GM04503 (cell line): ENCODE data around the gene YPEL5.
A peak's percentile ranks its signal among the peaks of the same experiment; 100 is the strongest.

Experiments used
- DNase-seq: peaks from one replicate; pipeline ENCODE4 v3.0.0-alpha.2; 2012; ENCODE audit warnings: low read depth

YPEL5 gene

DNA sequence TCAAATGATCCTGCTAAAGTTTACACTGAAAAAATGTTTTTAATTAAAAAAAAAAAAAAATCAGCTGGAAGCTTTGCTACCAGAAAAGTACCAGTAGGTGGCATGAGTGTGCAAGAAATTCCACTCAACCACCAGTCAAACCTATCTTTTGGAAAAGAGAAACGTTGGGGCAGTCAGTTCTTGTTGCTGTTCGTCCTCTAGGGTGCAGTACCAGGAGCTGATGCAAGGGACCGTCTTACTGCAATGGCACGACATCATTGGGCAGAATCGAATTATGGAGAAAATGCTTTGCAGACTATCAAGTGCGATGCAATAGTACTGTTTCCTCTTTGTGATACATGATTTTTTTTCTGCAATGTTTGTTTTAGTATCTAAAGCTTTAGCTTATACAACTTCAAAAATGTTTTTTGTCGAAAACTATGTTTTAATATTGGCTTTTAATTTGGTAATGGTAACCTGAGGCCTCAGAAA is 18.3 kb downstream of the YPEL5 start:
- DNase-seq: peak; percentile 66

GRCh38 chr2:30165617-30166016 is 18.8 kb downstream of the YPEL5 start:
- DNase-seq: no peak

- DNase-seq: no peak
These were observed 25.8 kb downstream of the YPEL5 start for GRCh38 chr2:30172627-30173026.

GRCh38 chr2:30177440-30177839 is 30.6 kb downstream of the YPEL5 start:
- no peak for DNase-seq

GRCh38 chr2:30177956-30178355 is 31.1 kb downstream of the YPEL5 start:
- DNase-seq: no peak

- DNase-seq: peak; percentile 21
These were observed 32.0 kb downstream of the YPEL5 start for GRCh38 chr2:30178618-30179434.

DNA sequence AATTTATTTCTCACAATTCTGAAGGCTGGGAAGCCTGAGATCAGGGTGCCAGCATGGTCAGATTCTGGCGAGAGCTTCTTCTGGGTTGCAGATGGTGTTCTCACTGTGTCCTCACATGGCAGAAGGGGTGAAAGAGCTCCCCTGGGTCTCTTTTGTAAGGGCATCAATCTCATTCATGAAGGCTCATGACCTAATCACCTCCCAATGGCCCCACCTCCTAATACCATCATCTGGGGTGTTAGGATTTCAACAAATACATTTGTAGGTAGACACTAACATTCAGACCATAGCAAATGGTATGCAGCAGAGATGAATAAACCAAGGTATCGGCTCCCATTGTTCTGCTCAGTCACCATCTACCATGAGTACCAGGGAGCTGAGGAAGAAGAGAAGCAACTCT is 32.7 kb downstream of the YPEL5 start:
- no peak for DNase-seq

DNA sequence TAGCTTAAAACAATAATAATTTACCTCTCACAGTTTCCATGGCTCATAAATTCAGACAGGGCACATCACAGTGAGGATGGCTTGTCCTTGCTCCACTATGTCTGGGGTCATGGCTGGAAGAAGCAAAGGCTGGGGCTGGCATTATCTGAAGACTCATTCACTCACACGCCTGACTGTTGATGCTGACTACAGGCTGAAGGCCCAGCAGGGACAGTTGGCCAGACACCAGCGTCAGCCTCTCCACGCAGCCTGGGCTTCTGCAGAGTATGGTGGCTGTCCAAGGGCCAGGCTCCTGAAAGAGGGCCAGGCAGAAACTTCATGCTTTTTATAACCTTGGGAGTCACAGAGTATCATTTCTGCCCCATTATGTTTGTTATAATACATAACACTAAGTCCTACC is 33.4 kb downstream of the YPEL5 start:
- DNase-seq: no peak

DNA sequence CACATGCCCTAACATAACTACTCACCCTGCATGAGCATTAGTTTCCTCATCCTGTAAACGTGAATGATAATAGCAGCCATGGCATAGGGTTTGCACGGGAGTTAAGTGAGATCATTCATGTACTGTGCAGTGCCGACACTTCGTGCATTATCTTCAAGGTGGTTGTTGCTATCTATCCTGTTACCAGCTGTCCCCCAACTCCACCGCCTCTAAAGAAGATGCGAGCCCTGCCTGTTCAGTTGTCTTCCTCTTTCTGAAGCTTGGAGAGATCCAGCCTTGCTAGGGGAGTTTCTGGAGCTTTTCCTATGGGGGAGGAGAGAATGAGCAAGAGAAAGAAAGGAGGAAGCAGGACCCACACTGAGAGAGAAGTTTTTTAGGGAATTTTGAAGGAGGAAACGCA is 34.4 kb downstream of the YPEL5 start:
- no peak for DNase-seq

GRCh38 chr2:30184035-30184434 is 37.2 kb downstream of the YPEL5 start:
- DNase-seq: no peak

DNA sequence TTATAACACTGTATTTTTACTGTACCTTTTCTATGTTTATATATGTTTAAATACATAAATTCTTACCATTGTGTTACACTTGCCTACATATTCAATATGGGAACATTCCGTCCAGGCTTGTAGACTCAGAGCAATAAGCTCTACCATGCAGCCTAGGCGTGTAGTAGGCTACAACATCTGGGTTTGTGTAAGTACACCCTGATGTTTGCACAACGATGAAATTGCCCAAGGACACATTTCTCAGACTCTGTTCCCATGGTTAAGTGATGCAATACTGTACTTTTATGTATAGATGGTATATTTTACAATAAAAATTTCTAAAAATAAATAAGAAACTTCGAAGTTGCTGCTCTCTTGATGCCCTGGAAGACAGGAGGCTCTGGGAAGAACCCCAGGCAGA is 38.4 kb downstream of the YPEL5 start:
- no peak for DNase-seq

DNA sequence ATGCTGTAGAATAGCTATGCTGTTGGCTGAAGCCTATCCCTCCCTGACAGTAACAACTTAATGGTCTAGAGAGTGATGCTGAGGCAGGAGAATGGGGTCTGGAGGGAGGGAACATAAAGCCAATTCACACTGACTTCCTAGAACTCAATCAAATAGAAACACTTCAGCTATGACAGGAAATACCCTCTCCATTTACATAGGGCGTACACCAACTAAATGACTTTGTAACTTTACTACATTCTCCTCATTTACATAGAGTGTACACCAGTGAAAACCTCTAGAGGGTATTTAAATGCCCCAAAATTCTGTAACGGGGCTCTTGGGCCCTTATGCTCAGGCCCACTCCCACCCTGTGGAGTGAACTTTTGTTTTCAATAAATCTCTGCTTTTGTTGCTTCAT is 41.5 kb downstream of the YPEL5 start:
- no peak for DNase-seq

- DNase-seq: no peak
These were observed 43.8 kb downstream of the YPEL5 start for GRCh38 chr2:30190637-30191036.

- DNase-seq: no peak
These were observed 44.3 kb downstream of the YPEL5 start for GRCh38 chr2:30191107-30191506.

GRCh38 chr2:30191819-30192271 is 45.0 kb downstream of the YPEL5 start:
- no peak for DNase-seq

DNA sequence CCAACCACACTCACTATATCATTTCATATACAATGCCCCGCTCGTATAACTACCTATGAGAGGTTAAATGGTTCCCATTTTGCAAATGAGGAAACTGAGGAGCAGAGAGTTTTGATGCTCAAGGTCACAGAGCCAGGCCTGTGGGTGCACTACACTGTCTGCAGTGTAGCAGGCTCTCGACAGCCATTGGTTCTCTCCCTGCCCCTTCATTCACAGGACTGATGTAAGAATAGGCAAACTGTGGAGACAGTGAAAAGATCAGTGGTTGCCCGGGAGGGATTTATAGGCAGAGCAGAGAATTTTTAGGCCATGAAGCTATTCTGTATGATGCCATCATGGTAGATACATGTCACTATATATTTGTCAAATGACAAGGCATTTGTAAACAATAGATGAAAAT is 45.5 kb downstream of the YPEL5 start:
- no peak for DNase-seq

GRCh38 chr2:30193104-30193681 is 46.4 kb downstream of the YPEL5 start:
- DNase-seq: no peak

DNA sequence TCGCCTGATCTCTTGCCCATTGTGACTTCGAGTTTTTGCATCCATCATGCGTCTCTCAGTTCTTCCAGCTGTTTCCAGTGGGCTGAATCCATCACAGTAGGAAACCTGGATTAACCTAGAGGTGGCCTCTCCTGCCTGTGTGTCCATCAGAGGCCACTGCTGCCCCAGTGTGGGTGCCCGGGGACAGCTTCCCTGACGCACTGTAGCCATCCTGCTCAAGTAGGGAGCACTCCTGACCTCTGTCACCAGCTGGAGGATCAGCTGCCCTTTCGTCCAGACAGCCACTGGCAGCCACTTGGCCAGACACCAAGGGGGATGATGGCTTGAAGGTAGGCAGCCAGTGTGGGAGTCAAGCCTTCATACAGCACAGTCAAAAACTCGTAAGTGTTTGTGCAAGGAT is 47.6 kb downstream of the YPEL5 start:
- DNase-seq: no peak

DNA sequence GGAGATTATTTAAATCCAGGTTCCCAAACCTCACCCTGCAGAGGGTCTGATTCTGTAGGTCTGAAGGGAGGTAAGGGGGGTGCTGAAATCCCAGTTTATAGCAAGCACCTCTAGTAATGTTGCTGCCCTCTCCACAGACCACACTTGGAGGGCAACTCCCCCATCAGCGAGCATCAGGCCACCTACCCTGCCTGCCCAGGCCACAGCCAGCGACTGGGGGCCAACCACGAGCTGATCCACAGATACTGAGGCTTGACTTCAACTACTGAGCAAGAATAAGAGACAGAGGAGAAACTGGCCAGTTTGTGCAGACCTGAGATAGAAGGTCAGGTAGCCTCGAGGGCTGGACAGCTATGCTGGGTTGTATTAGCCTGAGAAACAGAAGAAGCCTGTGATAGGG is 48.2 kb downstream of the YPEL5 start:
- DNase-seq: no peak

DNA sequence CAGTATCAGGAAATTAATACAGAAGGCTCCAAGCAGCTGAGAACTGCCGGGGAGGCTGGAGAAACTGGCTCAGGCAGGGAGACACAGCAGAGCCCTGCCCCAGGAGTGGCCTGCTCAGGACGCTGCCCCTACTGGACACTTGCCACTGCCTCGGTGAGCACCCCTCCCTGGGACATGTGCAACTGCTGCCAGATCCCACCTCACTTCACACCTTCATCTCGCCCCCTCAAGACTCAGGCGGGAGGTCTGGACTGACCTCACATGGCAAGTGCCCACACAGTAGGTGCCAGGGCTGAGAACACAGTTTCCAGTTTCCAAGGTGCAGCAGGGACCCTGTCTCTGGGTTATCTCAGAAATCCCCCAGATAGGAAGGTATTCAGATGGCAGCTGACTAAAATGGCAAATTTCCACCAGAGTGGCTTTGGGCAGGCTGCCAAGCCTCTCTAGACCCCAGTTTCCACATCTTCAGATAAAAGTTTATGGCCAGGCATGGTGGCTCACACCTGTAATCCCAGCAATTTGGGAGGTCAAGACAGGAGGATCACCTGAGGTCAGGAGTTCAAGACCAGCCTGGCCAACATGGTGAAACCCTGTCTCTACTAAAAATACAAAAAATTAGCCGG is 50.9 kb downstream of the YPEL5 start:
- DNase-seq: no peak

GRCh38 chr2:30201990-30202389 is 55.2 kb downstream of the YPEL5 start:
- DNase-seq: no peak

DNA sequence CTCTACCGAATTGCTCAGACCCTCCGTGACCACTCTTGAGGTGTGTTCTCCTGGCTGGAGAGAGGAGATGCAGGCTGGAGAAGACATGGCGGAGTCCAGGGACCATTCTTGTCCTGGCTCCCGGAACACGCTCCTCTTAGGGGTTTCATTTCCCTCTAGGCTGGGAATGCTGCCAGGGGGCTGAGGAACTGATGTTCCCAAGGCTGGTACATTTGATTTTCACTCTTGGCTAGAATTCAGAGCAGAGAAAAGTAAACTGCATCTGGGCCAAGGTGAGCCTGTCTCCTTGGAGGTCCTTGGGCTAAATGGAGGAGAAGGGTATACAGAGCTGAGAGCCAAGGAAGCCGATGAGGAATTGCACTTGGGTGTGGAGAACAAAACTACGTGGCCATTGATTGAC is 56.3 kb downstream of the YPEL5 start:
- no peak for DNase-seq

DNA sequence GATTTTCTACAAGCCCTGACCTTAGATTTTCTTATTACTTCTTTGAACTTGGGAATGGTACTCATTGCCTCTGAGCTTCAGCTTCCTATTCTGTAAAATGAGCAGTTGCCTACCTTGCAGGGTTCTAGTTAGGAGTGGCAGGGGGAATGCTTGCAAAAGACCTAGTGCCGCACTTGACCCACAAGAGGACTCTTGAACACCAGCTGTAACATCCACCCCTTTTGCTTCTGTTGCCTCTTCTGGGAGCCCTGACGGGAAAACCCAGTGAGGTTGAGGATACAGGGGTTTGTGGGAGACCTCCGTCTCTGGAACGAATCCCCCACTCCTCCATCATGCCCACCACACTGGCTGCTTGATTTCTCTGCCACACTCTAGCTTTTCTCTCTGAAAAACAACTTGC is 57.5 kb downstream of the YPEL5 start:
- no peak for DNase-seq
